ENCODE results near the gene ARIH1.

DNA sequence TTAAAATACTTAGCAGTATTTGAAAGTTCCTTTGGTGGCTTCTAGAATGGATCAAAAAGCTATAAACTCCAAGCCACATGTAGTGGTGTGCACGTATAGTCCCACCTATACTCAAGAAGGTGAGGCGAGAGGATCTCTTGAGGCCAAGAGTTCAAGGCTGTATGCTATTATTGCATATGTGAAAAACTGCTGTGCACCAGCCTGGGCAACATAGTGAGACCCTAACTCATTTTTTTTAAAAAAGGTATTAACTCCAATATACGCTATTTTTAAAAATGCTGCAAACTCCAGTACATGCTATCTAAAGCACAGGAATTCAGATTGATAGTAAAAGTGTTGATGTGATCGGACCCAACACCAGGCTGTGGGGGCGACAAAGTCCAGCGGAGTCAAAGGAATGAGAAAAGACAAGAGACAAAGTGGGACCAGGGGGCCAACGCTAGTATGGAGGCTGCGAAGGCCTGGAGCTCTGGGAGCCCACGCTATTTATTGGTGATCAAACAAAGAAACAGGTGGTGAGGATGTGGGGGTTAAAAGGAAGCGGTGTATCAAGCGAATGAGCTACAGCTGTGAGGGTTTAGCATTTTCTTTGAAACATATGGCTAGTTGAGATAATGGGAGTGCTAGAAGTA, 66.6 kb downstream of the ARIH1 start:
- TF ChIP-seq, protein P1, sequence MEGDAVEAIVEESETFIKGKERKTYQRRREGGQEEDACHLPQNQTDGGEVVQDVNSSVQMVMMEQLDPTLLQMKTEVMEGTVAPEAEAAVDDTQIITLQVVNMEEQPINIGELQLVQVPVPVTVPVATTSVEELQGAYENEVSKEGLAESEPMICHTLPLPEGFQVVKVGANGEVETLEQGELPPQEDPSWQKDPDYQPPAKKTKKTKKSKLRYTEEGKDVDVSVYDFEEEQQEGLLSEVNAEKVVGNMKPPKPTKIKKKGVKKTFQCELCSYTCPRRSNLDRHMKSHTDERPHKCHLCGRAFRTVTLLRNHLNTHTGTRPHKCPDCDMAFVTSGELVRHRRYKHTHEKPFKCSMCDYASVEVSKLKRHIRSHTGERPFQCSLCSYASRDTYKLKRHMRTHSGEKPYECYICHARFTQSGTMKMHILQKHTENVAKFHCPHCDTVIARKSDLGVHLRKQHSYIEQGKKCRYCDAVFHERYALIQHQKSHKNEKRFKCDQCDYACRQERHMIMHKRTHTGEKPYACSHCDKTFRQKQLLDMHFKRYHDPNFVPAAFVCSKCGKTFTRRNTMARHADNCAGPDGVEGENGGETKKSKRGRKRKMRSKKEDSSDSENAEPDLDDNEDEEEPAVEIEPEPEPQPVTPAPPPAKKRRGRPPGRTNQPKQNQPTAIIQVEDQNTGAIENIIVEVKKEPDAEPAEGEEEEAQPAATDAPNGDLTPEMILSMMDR (conservative IDR thresholded peaks at IDR 0.05; ENCODE audit: low read depth in 2 of 2) = no peak
- TF ChIP-seq POLR2AphosphoS5 (IDR thresholded peaks at IDR 0.05; ENCODE audit: low read depth) = no peak
- TF ChIP-seq, protein P2, sequence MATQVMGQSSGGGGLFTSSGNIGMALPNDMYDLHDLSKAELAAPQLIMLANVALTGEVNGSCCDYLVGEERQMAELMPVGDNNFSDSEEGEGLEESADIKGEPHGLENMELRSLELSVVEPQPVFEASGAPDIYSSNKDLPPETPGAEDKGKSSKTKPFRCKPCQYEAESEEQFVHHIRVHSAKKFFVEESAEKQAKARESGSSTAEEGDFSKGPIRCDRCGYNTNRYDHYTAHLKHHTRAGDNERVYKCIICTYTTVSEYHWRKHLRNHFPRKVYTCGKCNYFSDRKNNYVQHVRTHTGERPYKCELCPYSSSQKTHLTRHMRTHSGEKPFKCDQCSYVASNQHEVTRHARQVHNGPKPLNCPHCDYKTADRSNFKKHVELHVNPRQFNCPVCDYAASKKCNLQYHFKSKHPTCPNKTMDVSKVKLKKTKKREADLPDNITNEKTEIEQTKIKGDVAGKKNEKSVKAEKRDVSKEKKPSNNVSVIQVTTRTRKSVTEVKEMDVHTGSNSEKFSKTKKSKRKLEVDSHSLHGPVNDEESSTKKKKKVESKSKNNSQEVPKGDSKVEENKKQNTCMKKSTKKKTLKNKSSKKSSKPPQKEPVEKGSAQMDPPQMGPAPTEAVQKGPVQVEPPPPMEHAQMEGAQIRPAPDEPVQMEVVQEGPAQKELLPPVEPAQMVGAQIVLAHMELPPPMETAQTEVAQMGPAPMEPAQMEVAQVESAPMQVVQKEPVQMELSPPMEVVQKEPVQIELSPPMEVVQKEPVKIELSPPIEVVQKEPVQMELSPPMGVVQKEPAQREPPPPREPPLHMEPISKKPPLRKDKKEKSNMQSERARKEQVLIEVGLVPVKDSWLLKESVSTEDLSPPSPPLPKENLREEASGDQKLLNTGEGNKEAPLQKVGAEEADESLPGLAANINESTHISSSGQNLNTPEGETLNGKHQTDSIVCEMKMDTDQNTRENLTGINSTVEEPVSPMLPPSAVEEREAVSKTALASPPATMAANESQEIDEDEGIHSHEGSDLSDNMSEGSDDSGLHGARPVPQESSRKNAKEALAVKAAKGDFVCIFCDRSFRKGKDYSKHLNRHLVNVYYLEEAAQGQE (IDR thresholded peaks at IDR 0.05; ENCODE audit: unreplicated experiment) = no peak
- TF ChIP-seq EZH2 (IDR thresholded peaks at IDR 0.05; ENCODE audit: low read depth, unreplicated experiment) = no peak
- no peak for TF ChIP-seq EZH2phosphoT487 (IDR thresholded peaks at IDR 0.05; ENCODE audit: unreplicated experiment)
- no peak for TF ChIP-seq NANOG (IDR thresholded peaks at IDR 0.05; ENCODE audit: borderline replicate concordance)
- TF ChIP-seq, protein P3, sequence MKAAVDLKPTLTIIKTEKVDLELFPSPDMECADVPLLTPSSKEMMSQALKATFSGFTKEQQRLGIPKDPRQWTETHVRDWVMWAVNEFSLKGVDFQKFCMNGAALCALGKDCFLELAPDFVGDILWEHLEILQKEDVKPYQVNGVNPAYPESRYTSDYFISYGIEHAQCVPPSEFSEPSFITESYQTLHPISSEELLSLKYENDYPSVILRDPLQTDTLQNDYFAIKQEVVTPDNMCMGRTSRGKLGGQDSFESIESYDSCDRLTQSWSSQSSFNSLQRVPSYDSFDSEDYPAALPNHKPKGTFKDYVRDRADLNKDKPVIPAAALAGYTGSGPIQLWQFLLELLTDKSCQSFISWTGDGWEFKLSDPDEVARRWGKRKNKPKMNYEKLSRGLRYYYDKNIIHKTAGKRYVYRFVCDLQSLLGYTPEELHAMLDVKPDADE (IDR thresholded peaks at IDR 0.05) = no peak
- TF ChIP-seq CREB1 (CRISPR knock-in tag; IDR thresholded peaks at IDR 0.05; ENCODE audit: low read depth) = no peak
- no peak for TF ChIP-seq JUNB (IDR thresholded peaks at IDR 0.05; ENCODE audit: unreplicated experiment)
- TF ChIP-seq ZNF331 (CRISPR knock-in tag; IDR thresholded peaks at IDR 0.05; ENCODE audit: low read depth) = no peak
- no peak for TF ChIP-seq ZNF114 (CRISPR knock-in tag; IDR thresholded peaks at IDR 0.05)
- no peak for TF ChIP-seq ZNF462 (CRISPR knock-in tag; IDR thresholded peaks at IDR 0.05)
- TF ChIP-seq STAT1 (IDR thresholded peaks at IDR 0.05; ENCODE audit: unreplicated experiment) = no peak
